SJSA1 (cell line): ENCODE data around the gene INSYN2A. TPM values are rescaled to one million over a fixed set of nuclear protein-coding genes. Genes with fewer than 3 reads are reported as not detected.

Experiments
- DNase-seq, 2 experiments: peaks; one replicate each; pipeline ENCODE4 v3.0.0-alpha.2; 2015 to 2020; ENCODE audit warnings: low spot score in 2 of 2, low read depth in 1 of 2
- H3K27ac ChIP-seq: fragments of 250-450 bp; sonication (Bioruptor Pico); 2 replicates; pipeline ENCODE4 v1.5.1; 2020; ENCODE audit warnings: mild to moderate bottlenecking, moderate library complexity
- H3K27me3 ChIP-seq: fragments of 250-450 bp; sonication (Bioruptor Pico); replicated peaks from 2 replicates; pipeline ENCODE4 v1.5.1; 2020; ENCODE audit warnings: mild to moderate bottlenecking, moderate library complexity
- H3K36me3 ChIP-seq: fragments of 250-450 bp; sonication (Bioruptor Pico); 2 replicates; pipeline ENCODE4 v1.5.1; 2020; ENCODE audit warnings: mild to moderate bottlenecking
- H3K4me1 ChIP-seq: fragments of 250-450 bp; sonication (Bioruptor Pico); replicated peaks from 2 replicates; pipeline ENCODE4 v1.6.1; 2021; ENCODE audit warnings: mild to moderate bottlenecking
- H3K4me3 ChIP-seq: fragments of 250-450 bp; sonication (Bioruptor Pico); 2 replicates; pipeline ENCODE4 v1.5.1; 2020; ENCODE audit warnings: mild to moderate bottlenecking
- H3K9me3 ChIP-seq: fragments of 250-450 bp; sonication (Bioruptor Pico); replicated peaks from 2 replicates; pipeline ENCODE4 v1.5.1; 2020; ENCODE audit warnings: mild to moderate bottlenecking
- total RNA-seq: library from RNA; depleted of rRNA; stranded (reverse); fragments of >200 nt; shearing (Covaris generic); gene quantifications from 2 replicates; pipeline ENCODE4 v1.2.3, GENCODE V29; 2014

Gene INSYN2A
- total RNA-seq, 1 experiment from 2014 or later = not detected

- peaks cover 29% of the 10 kb centered on the region for H3K4me1 ChIP-seq
- H3K27me3 ChIP-seq = no peaks in the 10 kb centered on the region
- peak overlapping the region; percentile 33 for H3K27ac ChIP-seq
- no peaks in the 10 kb centered on the region; the same call in 1 of the 2 replicates for H3K36me3 ChIP-seq
- H3K9me3 ChIP-seq = no peaks in the 10 kb centered on the region
- H3K4me3 ChIP-seq = no peak overlapping the region
- peak in 1 of 2 experiments; percentile 77 for DNase-seq
These were observed 38.7 kb downstream of the INSYN2A start for GRCh38 chr10:127157506-127158200.

GRCh38 chr10:127157089-127157488 lies 39.3 kb downstream of the INSYN2A start:
- peaks cover 34% of the 10 kb centered on the region for H3K4me1 ChIP-seq
- no peaks in the 10 kb centered on the region; the same call in 1 of the 2 replicates for H3K36me3 ChIP-seq
- DNase-seq = no peak
- peak overlapping the region; percentile 33 for H3K27ac ChIP-seq
- H3K9me3 ChIP-seq = no peaks in the 10 kb centered on the region
- no peak overlapping the region for H3K4me3 ChIP-seq
- H3K27me3 ChIP-seq = no peaks in the 10 kb centered on the region

GRCh38 chr10:127154831-127155620 lies 41.4 kb downstream of the INSYN2A start:
- Histone ChIP-seq H3K9me3 (no peaks in the 10 kb centered on the region), H3K4me1 (peaks cover 51% of the 10 kb centered on the region), H3K27me3 (no peaks in the 10 kb centered on the region), H3K27ac (no peak overlapping the region), H3K36me3 (no peaks in the 10 kb centered on the region; the same call in 1 of the 2 replicates), H3K4me3 (no peak overlapping the region)
- DNase-seq = no peak

GRCh38 chr10:127153181-127153580 lies 43.2 kb downstream of the INSYN2A start:
- Histone ChIP-seq H3K9me3 (no peaks in the 10 kb centered on the region), H3K36me3 (no peaks in the 10 kb centered on the region; the same call in 1 of the 2 replicates), H3K4me3 (no peak overlapping the region), H3K27me3 (no peaks in the 10 kb centered on the region), H3K27ac (0 out of 2 replicates have a peak overlapping the region, but pooled peaks have one; percentile 23), H3K4me1 (peaks cover 68% of the 10 kb centered on the region)
- peak; percentile 56 to 69 for DNase-seq

GRCh38 chr10:127151981-127152699 lies 44.3 kb downstream of the INSYN2A start:
- H3K27ac ChIP-seq = no peak overlapping the region
- no peaks in the 10 kb centered on the region; the same call in 1 of the 2 replicates for H3K36me3 ChIP-seq
- peaks cover 67% of the 10 kb centered on the region for H3K4me1 ChIP-seq
- no peak for DNase-seq
- no peaks in the 10 kb centered on the region for H3K27me3 ChIP-seq
- H3K9me3 ChIP-seq = no peaks in the 10 kb centered on the region
- H3K4me3 ChIP-seq = no peak overlapping the region

- DNase-seq = no peak
- no peaks in the 10 kb centered on the region for H3K36me3 ChIP-seq
- H3K9me3 ChIP-seq = no peaks in the 10 kb centered on the region
- H3K4me1 ChIP-seq = peaks cover 61% of the 10 kb centered on the region
- H3K27ac ChIP-seq = no peak overlapping the region
- H3K27me3 ChIP-seq = no peaks in the 10 kb centered on the region
- no peak overlapping the region for H3K4me3 ChIP-seq
These were observed 44.9 kb downstream of the INSYN2A start for GRCh38 chr10:127151541-127151940.

- H3K27ac ChIP-seq = peak overlapping the region; percentile 85
- no peaks in the 10 kb centered on the region for H3K27me3 ChIP-seq
- H3K9me3 ChIP-seq = no peaks in the 10 kb centered on the region
- H3K4me3 ChIP-seq = no peak overlapping the region
- H3K36me3 ChIP-seq = no peaks in the 10 kb centered on the region
- peaks cover 61% of the 10 kb centered on the region for H3K4me1 ChIP-seq
- DNase-seq = peak; percentile 55 to 65
These were observed 46.3 kb downstream of the INSYN2A start for GRCh38 chr10:127150136-127150535.

GRCh38 chr10:127149501-127150081 lies 46.8 kb downstream of the INSYN2A start:
- Histone ChIP-seq H3K36me3 (no peaks in the 10 kb centered on the region), H3K4me1 (peaks cover 61% of the 10 kb centered on the region), H3K4me3 (no peak overlapping the region), H3K27ac (peak overlapping the region; percentile 85), H3K27me3 (no peaks in the 10 kb centered on the region), H3K9me3 (no peaks in the 10 kb centered on the region)
- DNase-seq = no peak

GRCh38 chr10:127148933-127149220 lies 47.5 kb downstream of the INSYN2A start:
- H3K4me1 ChIP-seq = peaks cover 61% of the 10 kb centered on the region
- DNase-seq = no peak
- H3K27me3 ChIP-seq = no peaks in the 10 kb centered on the region
- H3K4me3 ChIP-seq = no peak overlapping the region
- H3K9me3 ChIP-seq = no peaks in the 10 kb centered on the region
- H3K27ac ChIP-seq = peak overlapping the region; percentile 85
- H3K36me3 ChIP-seq = no peaks in the 10 kb centered on the region

- peaks cover 56% of the 10 kb centered on the region for H3K4me1 ChIP-seq
These were observed 48.1 kb downstream of the INSYN2A start for GRCh38 chr10:127148066-127148932.

GRCh38 chr10:127146661-127147060 lies 49.7 kb downstream of the INSYN2A start:
- no peaks in the 10 kb centered on the region for H3K36me3 ChIP-seq
- H3K9me3 ChIP-seq = no peaks in the 10 kb centered on the region
- H3K27me3 ChIP-seq = no peaks in the 10 kb centered on the region
- H3K4me1 ChIP-seq = peaks cover 41% of the 10 kb centered on the region
- no peak overlapping the region for H3K27ac ChIP-seq
- no peak overlapping the region for H3K4me3 ChIP-seq
- DNase-seq = no peak

More at GRCh38 chr10:127148066-127148932, 48.1 kb downstream of the INSYN2A start:
- Histone ChIP-seq H3K27ac (peak overlapping the region; percentile 85), H3K27me3 (no peaks in the 10 kb centered on the region), H3K4me3 (no peak overlapping the region), H3K36me3 (no peaks in the 10 kb centered on the region), H3K9me3 (no peaks in the 10 kb centered on the region)
- DNase-seq = peak; percentile 74 to 90
